Lower lobe of right lung (tissue), 2 donors: ENCODE results near the gene ASIC1. TPM values are rescaled to one million over a fixed set of nuclear protein-coding genes. Genes with fewer than 3 reads are reported as not detected.

Source experiments
- ATAC-seq, 2 donors: fragments of 200-7000 bp; cut with Tn5 transposase; one replicate each; pipeline ENCODE4 v1.9.1; 2020 to 2022; ENCODE audit warnings: mild to moderate bottlenecking in 2 of 2, moderate library complexity in 2 of 2
- DNase-seq: peaks from one replicate; pipeline ENCODE4 v3.0.0-alpha.2; 2020
- H3K27ac ChIP-seq: fragments of 200-600 bp; one replicate; pipeline ENCODE4 v1.8.0; 2022
- H3K27me3 ChIP-seq: fragments of 200-600 bp; one replicate; pipeline ENCODE4 v1.8.0; 2022; ENCODE audit warnings: low read depth
- H3K36me3 ChIP-seq: fragments of 200-600 bp; one replicate; pipeline ENCODE4 v1.8.0; 2022; ENCODE audit warnings: mild to moderate bottlenecking
- H3K4me1 ChIP-seq: fragments of 200-600 bp; one replicate; pipeline ENCODE4 v1.8.0; 2022
- H3K4me3 ChIP-seq: fragments of 200-600 bp; one replicate; pipeline ENCODE4 v1.8.0; 2022; ENCODE audit warnings: mild to moderate bottlenecking
- H3K9me3 ChIP-seq: fragments of 200-600 bp; one replicate; pipeline ENCODE4 v1.8.0; 2022
- intact Hi-C: fragments of 100-400 bp; cut with DNase I; formaldehyde crosslinking; loops from one replicate; pipeline ENCODE4 v1.11.0; 2022
- total RNA-seq: library from RNA; stranded (reverse); fragmentation: NEBNext Ultra II Directional; extraction: Animal tissue kit (Norgen Biotek cat#: 25700); gene quantifications from one replicate; pipeline ENCODE4 v1.2.1, GENCODE V29; 2021
- TF ChIP-seq, protein P1 (sequence below): fragments of 200-600 bp; IDR thresholded peaks from one replicate; pipeline ENCODE4 v1.8.0; 2022; ENCODE audit warnings: antibody characterized with exemption, mild to moderate bottlenecking
- donor health status: DM: no; HTN: yes; CAD: no; lungs with severe emphysema.

ASIC1 gene
- total RNA-seq, 1 donor from 2014 or later: 1.6 TPM

DNA sequence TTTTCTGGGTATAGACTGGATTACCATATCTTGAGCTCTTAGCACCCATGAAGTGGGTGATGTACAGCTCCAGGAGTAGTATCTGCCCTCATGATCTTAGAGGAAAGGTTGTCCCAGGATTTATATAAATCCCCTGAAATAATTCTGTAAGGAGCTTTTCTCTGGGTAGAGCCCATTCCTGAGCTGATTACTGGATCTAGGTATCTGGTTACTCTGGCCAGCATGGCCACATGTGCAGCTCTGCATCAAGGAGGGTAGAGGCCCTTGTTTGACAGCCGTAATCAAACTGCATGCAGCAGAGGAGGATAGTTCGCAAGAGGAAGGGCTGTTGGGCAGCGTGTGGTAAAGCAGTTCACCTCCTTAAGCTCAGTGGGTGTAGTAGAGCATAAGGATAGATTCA, 63.1 kb downstream of the ASIC1 start:
- TF ChIP-seq, protein P1, sequence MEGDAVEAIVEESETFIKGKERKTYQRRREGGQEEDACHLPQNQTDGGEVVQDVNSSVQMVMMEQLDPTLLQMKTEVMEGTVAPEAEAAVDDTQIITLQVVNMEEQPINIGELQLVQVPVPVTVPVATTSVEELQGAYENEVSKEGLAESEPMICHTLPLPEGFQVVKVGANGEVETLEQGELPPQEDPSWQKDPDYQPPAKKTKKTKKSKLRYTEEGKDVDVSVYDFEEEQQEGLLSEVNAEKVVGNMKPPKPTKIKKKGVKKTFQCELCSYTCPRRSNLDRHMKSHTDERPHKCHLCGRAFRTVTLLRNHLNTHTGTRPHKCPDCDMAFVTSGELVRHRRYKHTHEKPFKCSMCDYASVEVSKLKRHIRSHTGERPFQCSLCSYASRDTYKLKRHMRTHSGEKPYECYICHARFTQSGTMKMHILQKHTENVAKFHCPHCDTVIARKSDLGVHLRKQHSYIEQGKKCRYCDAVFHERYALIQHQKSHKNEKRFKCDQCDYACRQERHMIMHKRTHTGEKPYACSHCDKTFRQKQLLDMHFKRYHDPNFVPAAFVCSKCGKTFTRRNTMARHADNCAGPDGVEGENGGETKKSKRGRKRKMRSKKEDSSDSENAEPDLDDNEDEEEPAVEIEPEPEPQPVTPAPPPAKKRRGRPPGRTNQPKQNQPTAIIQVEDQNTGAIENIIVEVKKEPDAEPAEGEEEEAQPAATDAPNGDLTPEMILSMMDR: no peak
- DNase-seq: no peak
- intact Hi-C loops: no loop called here
- peaks cover 20% of the 10 kb centered on the region for H3K4me1 ChIP-seq
- no peaks in the 10 kb centered on the region for H3K9me3 ChIP-seq
- H3K27me3 ChIP-seq: no peaks in the 10 kb centered on the region
- H3K4me3 ChIP-seq: no peak overlapping the region
- no peak overlapping the region for H3K27ac ChIP-seq
- H3K36me3 ChIP-seq: peaks cover 80% of the 10 kb centered on the region
- no peak for ATAC-seq

DNA sequence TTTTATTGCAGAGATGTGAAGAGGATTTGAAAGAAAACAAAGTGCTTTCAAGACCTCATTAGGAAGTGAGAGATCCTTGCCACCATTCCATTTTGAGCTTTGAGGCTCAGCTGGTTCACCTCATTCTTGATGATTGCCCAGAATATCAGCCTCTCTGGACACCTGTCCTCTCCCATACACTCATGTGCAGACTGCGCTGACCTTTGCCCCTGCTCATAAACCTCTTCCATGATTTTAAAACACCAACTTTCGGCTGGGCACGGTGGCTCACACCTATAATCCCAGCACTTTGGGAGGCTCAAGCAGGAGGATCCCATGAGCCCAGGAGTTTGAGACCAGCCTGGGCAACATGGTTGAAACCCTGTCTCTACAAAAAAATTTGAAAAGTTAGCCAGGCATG, 63.6 kb downstream of the ASIC1 start:
- TF ChIP-seq, protein P1: no peak
- Histone ChIP-seq H3K27me3 (no peaks in the 10 kb centered on the region), H3K36me3 (peaks cover 80% of the 10 kb centered on the region), H3K9me3 (no peaks in the 10 kb centered on the region), H3K27ac (no peak overlapping the region), H3K4me1 (peaks cover 21% of the 10 kb centered on the region), H3K4me3 (no peak overlapping the region)
- intact Hi-C loops: no loop called here
- DNase-seq: no peak
- no peak for ATAC-seq

DNA sequence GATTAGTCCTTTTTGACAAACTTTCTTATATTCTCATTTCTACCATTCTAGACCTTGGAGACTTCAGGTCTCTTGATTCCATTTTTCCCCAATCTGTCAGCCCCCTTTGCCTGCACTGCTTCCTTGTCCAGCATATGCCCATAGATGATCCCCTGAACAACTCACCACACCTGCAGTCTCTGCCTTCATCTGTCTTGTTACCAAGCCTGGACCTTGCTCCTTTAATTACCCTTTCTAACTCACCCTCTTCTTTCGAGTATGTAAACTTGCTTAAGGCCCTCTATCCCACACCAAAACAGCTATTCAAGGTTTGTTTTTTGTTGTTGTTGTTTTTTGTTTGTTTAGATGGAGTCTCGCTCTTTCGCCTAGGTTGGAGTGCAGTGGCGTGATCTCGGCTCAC, 64.2 kb downstream of the ASIC1 start:
- Histone ChIP-seq H3K4me1 (peaks cover 16% of the 10 kb centered on the region), H3K4me3 (no peak overlapping the region), H3K27ac (no peak overlapping the region), H3K36me3 (peaks cover 79% of the 10 kb centered on the region), H3K9me3 (no peaks in the 10 kb centered on the region), H3K27me3 (no peaks in the 10 kb centered on the region)
- TF ChIP-seq, protein P1: no peak
- intact Hi-C loops: no loop called here
- ATAC-seq (no peak), DNase-seq (no peak)

DNA sequence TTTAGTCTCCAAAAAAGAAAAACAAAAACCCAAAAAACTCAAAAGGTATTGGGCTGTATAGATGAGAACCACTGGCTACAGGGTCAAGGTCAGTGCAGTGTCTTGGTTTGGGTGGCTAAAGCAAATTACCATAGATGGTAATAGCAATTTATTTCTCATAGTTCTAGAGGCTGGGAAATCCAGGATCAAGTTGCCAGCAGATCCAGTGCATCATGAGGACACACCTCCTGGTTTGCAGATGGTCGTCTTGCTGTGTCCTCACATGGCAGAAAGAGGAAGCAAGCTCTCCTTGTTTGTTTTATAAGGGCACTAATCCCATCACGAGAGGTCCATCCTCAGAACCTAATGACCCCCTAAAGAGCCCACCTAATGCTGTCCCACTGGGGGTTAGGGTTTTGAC, 65.8 kb downstream of the ASIC1 start:
- Histone ChIP-seq H3K9me3 (no peaks in the 10 kb centered on the region), H3K27me3 (no peaks in the 10 kb centered on the region), H3K4me3 (no peak overlapping the region), H3K4me1 (peaks cover 11% of the 10 kb centered on the region), H3K36me3 (peaks cover 90% of the 10 kb centered on the region), H3K27ac (no peak overlapping the region)
- ATAC-seq: no peak
- no peak for DNase-seq
- TF ChIP-seq, protein P1: no peak
- intact Hi-C loops: no loop called here

DNA sequence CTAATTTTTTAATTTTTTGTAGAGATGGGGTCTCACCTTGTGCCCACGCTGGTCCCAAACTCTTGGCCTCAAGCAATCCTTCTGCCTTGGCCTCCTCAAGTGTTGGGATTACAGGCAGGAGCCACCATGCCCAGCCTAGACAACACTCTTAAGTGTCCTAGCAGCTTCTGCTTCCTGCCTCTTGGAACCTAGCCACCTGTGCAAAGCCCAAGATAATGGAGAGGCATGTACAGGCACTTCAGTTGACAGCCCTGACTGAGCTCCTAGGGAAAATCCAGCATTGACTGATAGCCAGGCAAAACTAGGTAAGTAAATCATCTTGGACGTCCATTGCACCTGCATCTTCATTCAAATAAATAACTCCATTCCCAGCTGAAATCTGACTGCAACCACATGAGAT, 70.2 kb downstream of the ASIC1 start:
- no peaks in the 10 kb centered on the region for H3K27me3 ChIP-seq

More for the DNA sequence above, 70.2 kb downstream of the ASIC1 start:
- H3K36me3 ChIP-seq: peaks cover 93% of the 10 kb centered on the region
- TF ChIP-seq, protein P1: no peak
- H3K27ac ChIP-seq: no peak overlapping the region
- H3K4me3 ChIP-seq: no peak overlapping the region
- ATAC-seq (peak in 1 of 2 donors; percentile 24), DNase-seq (no peak)
- peaks cover 11% of the 10 kb centered on the region for H3K4me1 ChIP-seq
- intact Hi-C loops: no loop called here
- no peaks in the 10 kb centered on the region for H3K9me3 ChIP-seq
